Sigmoid colon (tissue), 4 donors: ENCODE data around the gene ANXA7.

Source experiments
- EP300 ChIP-seq, 4 donors: sonication (generic); formaldehyde crosslinking; IDR thresholded peaks; one replicate each; pipeline ENCODE4 v1.6.1; 2017; ENCODE audit warnings: antibody characterized with exemption in 4 of 4
- POLR2A ChIP-seq, 2 donors: fragments of 450-650 bp; IDR thresholded peaks; one replicate each; pipeline ENCODE4 v1.6.1; 2016; ENCODE audit warnings: antibody characterized with exemption in 2 of 2, mild to moderate bottlenecking in 2 of 2, moderate library complexity in 2 of 2
- POLR2AphosphoS5 ChIP-seq, 4 donors: sonication (generic); formaldehyde crosslinking; IDR thresholded peaks; one replicate each; pipeline ENCODE4 v1.6.1; 2017; ENCODE audit warnings: antibody characterized with exemption in 4 of 4
- TF ChIP-seq, protein P1 (sequence below), 4 experiments: fragments of 450-650 bp in 3 of 4; fragments of 200-600 bp in 1 of 4; IDR thresholded peaks; one replicate each; pipeline ENCODE4 v1.5.1; 2016 to 2019; ENCODE audit warnings: antibody characterized with exemption in 4 of 4, mild to moderate bottlenecking in 3 of 4, moderate library complexity in 2 of 4

DNA sequence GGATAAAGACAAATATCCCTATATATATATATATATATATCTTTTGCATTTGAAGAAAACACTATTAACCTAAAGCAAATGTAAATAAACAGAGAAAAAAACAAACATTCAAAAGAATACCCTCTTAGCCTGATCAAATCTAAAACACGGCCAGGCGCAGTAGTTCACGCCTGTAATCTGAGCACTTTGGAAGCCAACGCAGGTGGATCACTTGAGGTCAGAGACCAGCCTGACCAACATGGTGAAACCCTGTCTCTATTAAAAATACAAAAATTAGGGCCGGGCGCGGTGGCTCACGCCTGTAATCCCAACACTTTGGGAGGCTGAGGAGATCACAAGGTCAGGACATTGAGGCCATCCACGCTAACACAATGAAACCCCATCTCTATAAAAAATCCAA lies 9.2 kb downstream of the ANXA7 start:
- TF ChIP-seq POLR2AphosphoS5 (IDR thresholded peaks at IDR 0.05) = no peak
- TF ChIP-seq, protein P1, sequence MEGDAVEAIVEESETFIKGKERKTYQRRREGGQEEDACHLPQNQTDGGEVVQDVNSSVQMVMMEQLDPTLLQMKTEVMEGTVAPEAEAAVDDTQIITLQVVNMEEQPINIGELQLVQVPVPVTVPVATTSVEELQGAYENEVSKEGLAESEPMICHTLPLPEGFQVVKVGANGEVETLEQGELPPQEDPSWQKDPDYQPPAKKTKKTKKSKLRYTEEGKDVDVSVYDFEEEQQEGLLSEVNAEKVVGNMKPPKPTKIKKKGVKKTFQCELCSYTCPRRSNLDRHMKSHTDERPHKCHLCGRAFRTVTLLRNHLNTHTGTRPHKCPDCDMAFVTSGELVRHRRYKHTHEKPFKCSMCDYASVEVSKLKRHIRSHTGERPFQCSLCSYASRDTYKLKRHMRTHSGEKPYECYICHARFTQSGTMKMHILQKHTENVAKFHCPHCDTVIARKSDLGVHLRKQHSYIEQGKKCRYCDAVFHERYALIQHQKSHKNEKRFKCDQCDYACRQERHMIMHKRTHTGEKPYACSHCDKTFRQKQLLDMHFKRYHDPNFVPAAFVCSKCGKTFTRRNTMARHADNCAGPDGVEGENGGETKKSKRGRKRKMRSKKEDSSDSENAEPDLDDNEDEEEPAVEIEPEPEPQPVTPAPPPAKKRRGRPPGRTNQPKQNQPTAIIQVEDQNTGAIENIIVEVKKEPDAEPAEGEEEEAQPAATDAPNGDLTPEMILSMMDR (IDR thresholded peaks at IDR 0.05) = no peak
- TF ChIP-seq POLR2A (IDR thresholded peaks at IDR 0.05) = no peak
- no peak for TF ChIP-seq EP300 (IDR thresholded peaks at IDR 0.05)
